Panc1 (cell line): ENCODE results near the gene HRH2. TPM values are rescaled to one million over a fixed set of nuclear protein-coding genes. Genes with fewer than 3 reads are reported as not detected.

ENCODE experiments used
- ATAC-seq: fragments of 200-7000 bp; cut with Tn5 transposase; 2 replicates; pipeline ENCODE4 v1.9.1; 2020; ENCODE audit warnings: mild to moderate bottlenecking, moderate library complexity
- BruUV-seq: library from RNA; stranded (reverse); fragments of 400-500 nt; replicated peaks from 2 replicates; lab custom pipeline; 2021; lab: Mats Ljungman, UMichigan
- CTCF ChIA-PET: fragments of 300-600 bp; sonication (Branson Sonifier 250); formaldehyde crosslinking; loops from one replicate; lab custom pipeline; 2022; ENCODE audit warnings: antibody characterized with exemption; lab: Charles Lee
- POLR2A ChIA-PET: fragments of 300-600 bp; sonication (Branson Sonifier 250); formaldehyde crosslinking; loops from one replicate; lab custom pipeline; 2022; ENCODE audit warnings: antibody characterized with exemption; lab: Charles Lee
- DNase-seq: peaks from one replicate; pipeline ENCODE4 v3.0.0-alpha.2; 2010; ENCODE audit warnings: low read depth, low spot score
- H3K27ac ChIP-seq: 2 replicates; pipeline ENCODE4 v1.5.1; 2011; ENCODE audit warnings: mild to moderate bottlenecking, low read length, inconsistent platforms
- H3K27me3 ChIP-seq: fragments of 200-500 bp; sonication (Bioruptor generic); 2 replicates; pipeline ENCODE4 v1.6.0; 2014; ENCODE audit warnings: low read length, inconsistent platforms; ENCODE audit not compliant: control insufficient read depth, insufficient read depth
- H3K36me3 ChIP-seq: fragments of 200-500 bp; sonication (Bioruptor generic); 2 replicates; pipeline ENCODE4 v1.5.1; 2014; ENCODE audit warnings: inconsistent platforms, mild to moderate bottlenecking, low read length, moderate library complexity; ENCODE audit not compliant: control insufficient read depth, insufficient read depth
- H3K4me1 ChIP-seq: 2 replicates; pipeline ENCODE4 v1.5.1; 2011; ENCODE audit warnings: inconsistent platforms, mild to moderate bottlenecking, low read length, moderate library complexity; ENCODE audit not compliant: control insufficient read depth, insufficient read depth
- H3K4me3 ChIP-seq, 2 experiments: 2 replicates each; pipeline ENCODE4 v1.5.1; 2011 to 2012; ENCODE audit warnings: low read depth in 2 of 2, low read length in 2 of 2, mild to moderate bottlenecking in 2 of 2, inconsistent platforms in 1 of 2, moderate library complexity in 1 of 2
- H3K9me3 ChIP-seq: fragments of 200-500 bp; sonication (Bioruptor generic); 2 replicates; pipeline ENCODE4 v1.5.1; 2014; ENCODE audit warnings: low read depth, mild to moderate bottlenecking, inconsistent platforms, low read length, moderate library complexity; ENCODE audit not compliant: control insufficient read depth, insufficient read depth
- CTCF ChIP-seq: fragments of 450-650 bp; IDR thresholded peaks from 2 replicates; pipeline ENCODE4 v1.5.1; 2017; ENCODE audit warnings: mild to moderate bottlenecking
- POLR2AphosphoS5 ChIP-seq: IDR thresholded peaks from 2 replicates; pipeline ENCODE4 v1.6.1; 2012; ENCODE audit warnings: mild to moderate bottlenecking, low read depth, low read length, moderate library complexity
- REST ChIP-seq, 2 experiments: IDR thresholded peaks; 2 replicates each; pipeline ENCODE4 v1.6.1; 2011 to 2012; ENCODE audit warnings: low read depth in 2 of 2, control low read depth in 1 of 2, low read length in 1 of 2, mild to moderate bottlenecking in 1 of 2, moderate library complexity in 1 of 2; ENCODE audit not compliant: insufficient read depth in 1 of 2
- SIN3A ChIP-seq: IDR thresholded peaks from 2 replicates; pipeline ENCODE4 v1.6.1; 2012; ENCODE audit warnings: low read depth, mild to moderate bottlenecking, low read length, moderate library complexity, borderline replicate concordance; ENCODE audit not compliant: insufficient read depth
- TCF7L2 ChIP-seq: IDR thresholded peaks from 2 replicates; pipeline ENCODE4 v1.6.1; 2011; ENCODE audit warnings: mild to moderate bottlenecking, low read depth, low read length, inconsistent platforms
- in situ Hi-C: cut with HindIII; loops from 2 replicates; pipeline ENCODE4 v1.10.0; 2016; ENCODE audit warnings: low sequenced_read_pairs, low pct_unique_long_range_greater_than_20kb
- intact Hi-C: fragments of 100-400 bp; cut with micrococcal nuclease; formaldehyde crosslinking; loops from one replicate; pipeline ENCODE4 v1.10.0; 2022; ENCODE audit not compliant: unreplicated experiment
- total RNA-seq: library from RNA; stranded (reverse); gene quantifications from one replicate; pipeline ENCODE4 v1.2.1, GENCODE V29; 2021; ENCODE audit not compliant: unreplicated experiment

Gene HRH2
- total RNA-seq, 1 experiment from 2014 or later: 0.33 TPM

- CTCF ChIA-PET: interaction anchor here (0.7 kb wide), 1 partner anchor 275 kb away, joined by 9 read pairs; no protein-coding TSS in a partner anchor
- Histone ChIP-seq H3K9me3 (no peaks in the 10 kb centered on the region; the same call in 1 of the 2 replicates), H3K4me1 (peaks cover 3% of the 10 kb centered on the region; the same call in 1 of the 2 replicates), H3K36me3 (no peaks in the 10 kb centered on the region), H3K4me3 (no peak overlapping the region), H3K27ac (no peak overlapping the region), H3K27me3 (peaks cover 2% of the 10 kb centered on the region)
- in situ Hi-C loops: no loop called here
- no TSS peak for BruUV-seq
- POLR2A ChIA-PET: no interaction called here
- DNase-seq (no peak), ATAC-seq (no peak)
- intact Hi-C loops: no loop called here
- no peak for TF ChIP-seq REST (IDR thresholded peaks at IDR 0.05; ENCODE audit: insufficient read depth in 1 of 2, low read depth in 2 of 2, low read length in 1 of 2)
- no peak for TF ChIP-seq POLR2AphosphoS5
- no peak for TF ChIP-seq SIN3A
- TF ChIP-seq CTCF: no peak
Observed at GRCh38 chr5:175734501-175734900, 76.6 kb downstream of the HRH2 start.

GRCh38 chr5:175735701-175736100, 77.8 kb downstream of the HRH2 start:
- in situ Hi-C loops (no loop called here), intact Hi-C loops (no loop called here)
- Histone ChIP-seq H3K27me3 (peaks cover 2% of the 10 kb centered on the region), H3K27ac (no peak overlapping the region), H3K4me3 (no peak overlapping the region), H3K4me1 (no peaks in the 10 kb centered on the region), H3K9me3 (no peaks in the 10 kb centered on the region; the same call in 1 of the 2 replicates), H3K36me3 (no peaks in the 10 kb centered on the region)
- DNase-seq (no peak), ATAC-seq (no peak)
- BruUV-seq: no TSS peak
- TF ChIP-seq CTCF: no peak
- TF ChIP-seq SIN3A: no peak
- no peak for TF ChIP-seq REST (IDR thresholded peaks at IDR 0.05; ENCODE audit: insufficient read depth in 1 of 2, low read depth in 2 of 2, low read length in 1 of 2)
- no peak for TF ChIP-seq TCF7L2
- TF ChIP-seq POLR2AphosphoS5: no peak
- CTCF ChIA-PET: interaction anchor here (0.5 to 0.6 kb wide), 2 partner anchors 625 to 674 kb away, joined by 5 read pairs; no protein-coding TSS in a partner anchor
- POLR2A ChIA-PET: no interaction called here
